GM18508 (cell line): ENCODE results near the gene PHOX2A.
"Not testable (repeated sequence)": the region's sequence is repeated elsewhere in the genome, so short reads cannot be mapped to it uniquely, and the experiment has no call there.

Source experiments
- ATAC-seq: cut with Tn5 transposase; IDR thresholded peaks from one replicate; pipeline ENCODE4 v1.9.1; 2021; ENCODE audit warnings: moderate number of reproducible peaks; ENCODE audit not compliant: insufficient read depth, unreplicated experiment

The PHOX2A gene

GRCh38 chr11:72224564-72225410 lies 19.2 kb downstream of the PHOX2A start, which contains the start of gene INPPL1:
TSS of gene INPPL1 (plus strand) at chr11:72224767. CDS start at chr11:72224985, 218 bp downstream.
- no peak for ATAC-seq

GRCh38 chr11:72223615-72224563 lies 20.1 kb downstream of the PHOX2A start:
- peak; percentile 27 for ATAC-seq

GRCh38 chr11:72222907-72223614 lies 20.9 kb downstream of the PHOX2A start:
- ATAC-seq = peak; percentile 43

GRCh38 chr11:72222106-72222891 lies 21.7 kb downstream of the PHOX2A start:
- ATAC-seq = no peak

- no peak for ATAC-seq
Measured at GRCh38 chr11:72221386-72222075, 22.4 kb downstream of the PHOX2A start.

- ATAC-seq = no peak
Measured at GRCh38 chr11:72220696-72221363, 23.1 kb downstream of the PHOX2A start.

- ATAC-seq = no peak
Measured at GRCh38 chr11:72218251-72218745, 25.7 kb downstream of the PHOX2A start.

- ATAC-seq = no peak
Measured at GRCh38 chr11:72217841-72218240, 26.1 kb downstream of the PHOX2A start.

- ATAC-seq = no peak
Measured at GRCh38 chr11:72216638-72217037, 27.3 kb downstream of the PHOX2A start, which contains the start of gene FOLR2. TSS of gene FOLR2 (plus strand) at chr11:72216794. CDS start at chr11:72218585, 1,791 bp downstream.

GRCh38 chr11:72209101-72209500 lies 34.9 kb downstream of the PHOX2A start:
- no peak for ATAC-seq

GRCh38 chr11:72208281-72208680 lies 35.7 kb downstream of the PHOX2A start:
- ATAC-seq = no peak

- not testable (repeated sequence) for ATAC-seq
Measured at GRCh38 chr11:72206794-72207193, 37.2 kb downstream of the PHOX2A start.

- ATAC-seq = no peak
Measured at GRCh38 chr11:72204886-72205285, 39.1 kb downstream of the PHOX2A start.

GRCh38 chr11:72203163-72203562 lies 40.8 kb downstream of the PHOX2A start:
- no peak for ATAC-seq

- ATAC-seq = no peak
Measured at GRCh38 chr11:72202571-72202970, 41.4 kb downstream of the PHOX2A start.

GRCh38 chr11:72201445-72201844 lies 42.5 kb downstream of the PHOX2A start:
- ATAC-seq = not testable (repeated sequence)

GRCh38 chr11:72195518-72196270 lies 48.3 kb downstream of the PHOX2A start:
- ATAC-seq = no peak
